Activated CD8-positive, alpha-beta memory T cell treated with anti-CD3 and anti-CD28 coated beads for 4 hours (primary cell): ENCODE results near the gene PRDM10.
"Not testable (repeated sequence)": the region's sequence is repeated elsewhere in the genome, so short reads cannot be mapped to it uniquely, and the experiment has no call there.

Experiments
- DNase-seq, 2 donors: peaks; one replicate each; pipeline ENCODE4 v3.0.0-alpha.2; 2020; ENCODE audit warnings: low read depth in 2 of 2

Gene PRDM10

DNA sequence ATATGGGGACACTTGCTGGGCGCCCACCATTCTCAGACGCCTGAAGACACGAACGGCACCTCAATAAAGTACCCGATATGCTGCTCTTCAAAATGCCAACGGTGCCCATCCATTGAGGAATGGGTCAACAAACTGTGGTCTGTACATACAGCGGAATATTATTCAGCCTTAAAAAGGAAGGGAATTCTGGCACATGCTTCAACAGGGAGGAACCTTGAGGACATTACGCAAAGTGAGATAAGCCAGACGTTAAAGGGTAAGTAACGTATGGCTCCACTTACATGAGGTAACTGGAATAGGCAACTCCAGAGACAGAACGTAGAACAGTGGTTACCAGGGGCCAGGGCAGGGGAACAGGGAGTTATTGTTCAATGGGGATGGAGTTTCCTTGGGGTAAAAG lies 28.0 kb downstream of the PRDM10 start:
- no peak for DNase-seq

- no peak for DNase-seq
These were observed 28.4 kb downstream of the PRDM10 start for GRCh38 chr11:129974237-129974636.

- no peak for DNase-seq
These were observed 28.8 kb downstream of the PRDM10 start for GRCh38 chr11:129973809-129974208.

DNA sequence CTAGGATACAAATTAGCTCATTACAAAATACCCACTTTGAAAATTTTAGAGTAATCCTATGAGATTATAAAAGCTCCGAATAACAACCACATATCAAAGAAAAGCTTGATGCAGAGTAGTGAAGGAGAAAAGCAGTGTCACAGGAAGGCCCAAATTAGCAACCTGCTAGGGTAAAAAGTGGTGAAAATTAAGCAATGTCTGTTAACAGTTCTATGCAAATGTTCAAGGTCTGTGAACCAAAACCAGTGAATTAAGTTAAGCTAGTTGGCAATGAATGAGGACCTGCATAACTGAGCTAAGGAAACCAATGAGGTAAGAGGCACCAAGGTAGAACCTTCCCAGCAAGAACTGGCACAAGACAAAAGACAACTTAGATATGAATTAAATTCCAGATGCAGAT lies 29.6 kb downstream of the PRDM10 start:
- no peak for DNase-seq

DNA sequence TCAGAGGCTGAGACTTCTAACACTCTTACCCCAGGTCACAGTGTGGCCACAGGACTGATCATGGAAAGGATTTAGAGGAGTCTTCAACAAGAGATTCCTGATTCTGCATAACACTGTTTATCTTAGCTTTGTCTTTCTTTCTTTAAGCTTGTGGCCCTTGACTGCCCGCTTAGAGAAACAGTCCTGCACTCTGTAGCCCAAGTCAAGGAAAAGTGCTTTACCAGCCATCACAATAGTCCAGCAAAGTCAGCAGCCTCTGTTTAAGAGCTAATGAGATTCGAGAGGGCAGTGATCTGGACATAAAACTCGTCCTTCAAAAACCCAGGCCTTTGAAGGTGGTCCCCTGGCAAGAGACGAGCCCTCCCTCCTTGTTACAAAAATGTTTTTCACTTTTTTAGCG lies 30.0 kb downstream of the PRDM10 start:
- DNase-seq: no peak

- DNase-seq: not testable (repeated sequence)
These were observed 30.8 kb downstream of the PRDM10 start for GRCh38 chr11:129971856-129972255.

- no peak for DNase-seq
These were observed 32.7 kb downstream of the PRDM10 start for GRCh38 chr11:129969920-129970319.

DNA sequence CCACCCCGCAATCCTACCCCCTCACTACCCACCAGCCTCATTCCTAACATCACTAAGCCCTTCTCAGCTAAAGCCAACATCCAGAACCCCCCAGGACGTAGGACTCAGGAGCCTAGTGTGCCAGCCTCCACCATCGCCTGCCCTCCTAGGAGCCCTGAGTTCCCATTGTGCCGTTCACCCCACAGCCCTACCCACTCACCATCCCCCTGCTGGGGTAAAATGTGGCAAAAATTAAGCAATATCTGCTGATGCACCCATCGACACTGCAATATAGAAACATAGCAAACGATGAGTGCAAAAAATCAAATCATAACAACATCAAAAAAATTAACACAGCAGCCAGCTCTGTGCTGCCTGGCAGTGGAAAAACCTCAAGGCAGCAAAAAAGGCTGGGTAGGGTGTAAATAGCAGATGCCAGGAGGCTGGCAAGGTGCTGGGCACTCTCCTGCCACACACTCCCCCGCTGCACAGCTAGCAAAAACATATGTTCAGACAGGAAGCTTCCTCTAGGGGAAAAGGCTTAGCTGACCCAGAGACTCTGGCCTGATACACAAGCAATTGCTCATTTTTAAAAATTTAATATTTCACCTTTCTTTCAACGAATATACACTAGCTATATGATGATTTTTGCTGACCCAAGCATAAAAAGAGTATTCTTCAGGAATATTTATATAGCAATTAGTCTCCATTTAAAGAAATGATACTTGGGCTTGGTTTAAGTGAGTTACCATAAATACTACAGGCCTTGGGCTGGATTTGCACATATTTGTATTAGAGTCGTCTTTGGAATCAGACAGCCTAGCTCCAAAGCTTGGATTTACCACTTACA lies 33.8 kb downstream of the PRDM10 start:
- DNase-seq: no peak

GRCh38 chr11:129967996-129968395 lies 34.6 kb downstream of the PRDM10 start:
- no peak for DNase-seq

DNA sequence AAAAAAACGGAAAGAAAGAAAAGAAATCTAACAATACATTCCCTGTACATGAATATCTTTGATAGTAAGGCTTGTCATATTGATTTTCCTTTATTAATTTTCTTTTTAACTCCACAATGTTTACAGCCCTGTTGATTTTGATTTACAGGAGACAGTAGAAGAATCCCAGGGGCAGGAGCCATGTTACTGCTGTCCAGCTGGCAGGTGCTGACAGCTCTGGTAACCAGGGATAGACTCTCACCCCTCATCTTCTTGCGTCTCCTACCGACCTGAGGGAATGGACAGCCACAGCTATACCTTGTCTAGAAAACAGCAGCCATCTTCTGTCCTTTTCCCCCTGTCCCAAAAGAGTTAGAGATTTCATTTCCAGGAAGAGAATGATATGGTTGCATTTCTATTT lies 37.4 kb downstream of the PRDM10 start:
- no peak for DNase-seq

GRCh38 chr11:129960216-129961214 lies 42.1 kb downstream of the PRDM10 start:
- no peak for DNase-seq

DNA sequence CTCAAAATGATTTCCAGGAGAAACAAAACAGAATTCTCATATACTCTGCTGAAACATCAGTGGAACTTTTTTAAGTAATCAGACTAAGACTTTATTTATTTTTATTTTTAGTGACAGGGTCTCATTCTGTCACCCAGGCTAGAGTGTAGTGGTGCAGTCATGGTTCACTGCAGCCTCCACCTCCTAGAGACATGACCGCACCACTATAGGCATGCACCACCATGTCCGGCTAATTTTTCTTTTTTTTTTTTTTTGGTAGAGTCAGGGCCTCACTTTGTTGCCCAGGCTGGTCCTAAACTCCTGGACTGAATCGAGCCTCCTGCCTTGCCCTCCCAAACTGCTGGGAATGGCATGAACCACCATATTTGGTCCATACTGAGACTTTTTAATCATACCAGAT lies 42.9 kb downstream of the PRDM10 start:
- no peak for DNase-seq

- no peak for DNase-seq
These were observed 47.4 kb downstream of the PRDM10 start for GRCh38 chr11:129955282-129955681.

GRCh38 chr11:129954703-129955102 lies 47.9 kb downstream of the PRDM10 start:
- DNase-seq: not testable (repeated sequence)

DNA sequence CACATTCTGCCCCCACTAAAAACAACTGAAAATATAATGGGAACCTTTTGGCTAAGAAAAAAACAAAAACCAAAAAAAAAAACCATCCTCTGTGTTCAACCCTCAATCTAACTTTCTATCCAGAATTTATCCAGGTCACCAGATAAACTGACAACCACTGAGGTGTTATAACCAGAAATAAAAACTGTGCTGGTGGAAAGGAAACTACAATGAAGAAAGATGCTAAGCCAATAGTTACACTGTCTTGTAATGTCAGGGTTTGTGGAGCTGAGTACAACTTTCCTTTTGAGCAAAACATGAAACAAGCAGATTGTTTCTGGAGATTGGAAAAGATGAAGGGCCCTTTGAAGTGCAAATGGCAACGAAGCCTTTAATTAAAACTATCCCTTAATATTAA lies 50.8 kb downstream of the PRDM10 start:
- no peak for DNase-seq

- no peak for DNase-seq
These were observed 51.3 kb downstream of the PRDM10 start for GRCh38 chr11:129951201-129951865.

DNA sequence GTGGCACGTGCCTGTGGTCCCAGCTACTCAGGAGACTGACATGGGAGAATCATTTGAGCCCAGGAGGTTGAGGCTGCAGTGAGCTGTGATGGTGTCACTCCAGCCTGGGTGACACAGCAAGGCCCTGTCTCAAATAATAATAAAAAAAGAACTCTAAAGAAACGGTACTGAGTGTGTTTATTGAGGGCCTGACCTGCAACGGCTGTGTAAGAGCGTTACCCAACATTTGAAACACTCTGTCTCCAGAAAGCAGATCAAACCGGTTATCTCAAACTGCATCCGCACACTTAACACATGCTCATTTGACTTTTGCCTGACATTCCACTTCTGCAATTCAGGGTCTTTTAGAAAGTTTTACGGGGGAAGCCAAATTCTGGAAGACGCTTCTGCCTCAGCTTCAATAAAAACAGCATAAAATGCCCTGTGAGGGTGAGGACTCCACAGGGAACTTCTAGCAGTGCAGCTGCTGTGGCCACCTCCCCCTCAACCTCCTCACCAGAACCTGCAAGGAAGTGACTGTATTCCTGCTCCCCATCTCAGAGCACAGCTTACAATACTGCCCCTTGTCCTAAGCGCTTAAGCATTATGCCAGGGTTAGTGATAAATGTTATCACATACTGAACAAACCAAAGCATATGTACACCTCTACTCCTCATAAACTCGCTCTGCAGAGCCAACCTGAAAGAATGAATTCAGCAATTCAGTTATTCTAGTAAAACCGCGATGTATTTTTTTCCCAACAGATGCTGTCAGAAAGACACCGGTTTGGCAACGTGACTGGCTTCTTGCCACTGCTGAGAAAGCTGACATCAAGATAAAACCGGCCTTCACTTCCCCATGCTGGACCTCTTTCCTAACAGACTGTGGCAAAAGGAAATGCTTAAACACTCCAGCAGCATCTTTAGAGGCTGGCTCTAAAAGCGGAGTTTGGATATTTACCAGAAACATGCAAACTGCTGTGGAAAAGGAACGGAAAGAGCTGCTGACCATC lies 52.2 kb downstream of the PRDM10 start:
- DNase-seq: no peak

DNA sequence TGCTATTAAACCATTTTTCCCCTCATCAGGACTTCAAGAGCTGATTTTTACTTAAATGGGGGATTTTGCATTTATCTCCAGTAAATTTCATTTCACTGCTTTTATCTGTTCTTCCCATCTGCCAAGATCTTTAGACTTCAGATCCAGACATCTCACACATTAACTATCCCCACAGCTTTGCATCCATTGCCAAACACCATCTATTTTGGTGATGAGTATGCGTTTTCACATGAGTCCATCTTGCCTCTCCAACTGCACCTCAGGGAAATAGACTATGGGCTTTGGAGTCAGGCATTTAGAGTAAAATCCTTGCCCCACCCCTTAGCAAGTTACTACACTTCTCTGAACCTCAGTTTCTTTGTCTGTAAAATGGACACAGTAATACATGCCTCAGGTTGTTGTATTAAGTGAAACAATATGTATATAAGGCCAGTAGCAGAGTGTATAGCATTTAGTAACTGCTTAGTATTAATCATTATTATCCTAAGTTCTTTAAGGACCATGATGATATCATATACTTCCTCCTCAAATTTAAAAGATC lies 53.6 kb downstream of the PRDM10 start:
- DNase-seq: no peak

DNA sequence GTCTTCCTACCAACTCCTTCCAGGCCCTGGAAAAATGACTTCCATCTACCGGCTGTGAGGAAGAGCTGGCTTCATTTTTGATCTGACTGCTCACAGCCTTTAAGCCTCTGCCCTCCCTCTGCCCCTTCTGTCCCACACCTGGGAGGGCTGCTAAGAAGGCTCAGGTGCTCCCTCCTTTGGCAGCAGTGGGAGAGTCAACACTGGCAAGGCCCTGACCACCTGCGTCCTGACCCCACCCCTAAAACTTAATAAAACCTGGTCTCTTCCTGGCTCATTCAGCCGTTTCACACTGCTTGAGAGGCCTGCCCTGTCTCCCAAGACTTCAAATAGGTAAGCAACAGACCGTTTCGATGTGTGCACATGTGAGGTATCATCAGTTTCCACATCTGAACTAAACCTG lies 55.2 kb downstream of the PRDM10 start:
- DNase-seq: no peak

DNA sequence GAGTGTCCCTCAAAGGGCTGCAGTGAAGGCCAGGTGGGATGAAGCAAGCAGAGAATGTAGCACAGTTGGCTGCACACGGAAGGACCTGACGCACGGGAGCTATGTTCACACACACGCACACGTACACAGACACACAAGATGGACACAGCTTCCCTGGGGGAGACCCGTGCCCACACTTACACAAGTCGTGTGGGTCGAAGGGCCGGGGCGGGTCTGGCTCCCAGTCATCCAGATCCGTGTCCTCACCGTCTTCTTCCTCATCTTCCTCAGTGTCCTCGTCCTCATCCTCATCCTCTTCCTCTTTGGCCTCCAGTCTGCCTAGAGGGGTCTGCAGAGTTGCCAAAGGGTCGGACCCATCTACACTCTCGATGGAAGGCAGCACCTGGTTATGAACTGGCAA lies 55.7 kb downstream of the PRDM10 start:
- DNase-seq: no peak

- no peak for DNase-seq
These were observed 56.4 kb downstream of the PRDM10 start for GRCh38 chr11:129946256-129946655.
